HCT116 (cell line): ENCODE results near the gene ANO9. TPM values are rescaled to one million over a fixed set of nuclear protein-coding genes. Genes with fewer than 3 reads are reported as not detected.
A peak's percentile ranks its signal among the peaks of the same experiment; 100 is the strongest.

Experiments
- ATAC-seq: fragments of 200-7000 bp; cut with Tn5 transposase; 2 replicates; pipeline ENCODE4 v1.9.1; 2020; ENCODE audit warnings: mild to moderate bottlenecking, moderate library complexity
- BruUV-seq: library from RNA; stranded (reverse); fragments of 400-500 nt; replicated peaks from 2 replicates; lab custom pipeline; 2021; lab: Mats Ljungman, UMichigan
- CTCF ChIA-PET: fragments of 300-600 bp; sonication (Branson Sonifier 250); formaldehyde crosslinking; loops from one replicate; lab custom pipeline; 2021; ENCODE audit warnings: antibody characterized with exemption; lab: Charles Lee
- POLR2A ChIA-PET: fragments of 300-600, 350-600 bp; sonication (Branson Sonifier 250); formaldehyde crosslinking; loops from one replicate; lab custom pipeline; 2021; ENCODE audit warnings: antibody characterized with exemption; lab: Charles Lee
- RAD21 ChIA-PET, 2 experiments: fragments of 300-600 bp; sonication (Branson Sonifier 250); formaldehyde crosslinking; loops; one replicate each; lab custom pipeline; 2023; ENCODE audit warnings: low total read pairs in 2 of 2; ENCODE audit not compliant: uncharacterized antibody in 2 of 2, unreplicated experiment in 2 of 2, low non-redundant PET in 1 of 2; lab: Charles Lee
- DNase-seq: peaks from one replicate; pipeline ENCODE4 v3.0.0-alpha.2; 2010; ENCODE audit warnings: low read depth, low spot score
- H2AFZ ChIP-seq: fragments of 200-600 bp; shearing (Covaris generic), sonication (generic); 2 replicates; pipeline ENCODE4 v1.6.1; 2017; ENCODE audit warnings: low read depth, mixed run types, mixed read lengths, antibody characterized with exemption, low read length; ENCODE audit not compliant: poor library complexity, severe bottlenecking
- H3K27ac ChIP-seq: 2 replicates; pipeline ENCODE4 v1.5.1; 2012; ENCODE audit warnings: low read depth, low read length
- H3K27me3 ChIP-seq: fragments of 200-600 bp; sonication (generic); 2 replicates; pipeline ENCODE4 v1.6.1; 2016; ENCODE audit warnings: mixed run types, low read length, mixed read lengths; ENCODE audit not compliant: insufficient read depth
- H3K36me3 ChIP-seq, 2 experiments: fragments of 200-500 bp in 1 of 2; fragments of 200-600 bp in 1 of 2; sonication (Bioruptor generic) in 1 of 2; sonication (generic) in 1 of 2; 2 replicates each; pipeline versions ENCODE4 v1.5.1 to v1.6.1; 2014 to 2016; ENCODE audit warnings: low read length in 2 of 2, inconsistent platforms in 1 of 2, mixed read lengths in 1 of 2, mixed run types in 1 of 2; ENCODE audit not compliant: insufficient read depth in 2 of 2, control insufficient read depth in 1 of 2
- H3K4me1 ChIP-seq, 2 experiments: fragments of 200-600 bp in 1 of 2; sonication (generic) in 1 of 2; 2 replicates each; pipeline versions ENCODE4 v1.5.1 to v1.6.1; 2012 to 2017; ENCODE audit warnings: low read length in 2 of 2, inconsistent platforms in 1 of 2, mild to moderate bottlenecking in 1 of 2, mixed read lengths in 1 of 2, mixed run types in 1 of 2, moderate library complexity in 1 of 2; ENCODE audit not compliant: insufficient read depth in 2 of 2, control insufficient read depth in 1 of 2
- H3K4me2 ChIP-seq: fragments of 200-600 bp; sonication (generic); 2 replicates; pipeline ENCODE4 v1.6.1; 2017; ENCODE audit warnings: mixed run types, low read length, mixed read lengths
- H3K4me3 ChIP-seq, 2 experiments: fragments of 200-600 bp in 1 of 2; sonication (generic) in 1 of 2; replicated peaks in 1 of 2; 2 replicates each; pipeline ENCODE4 v1.5.1; 2011 to 2016; ENCODE audit warnings: low read length in 2 of 2, control low read depth in 1 of 2, low read depth in 1 of 2, mild to moderate bottlenecking in 1 of 2, mixed read lengths in 1 of 2, mixed run types in 1 of 2
- H3K79me2 ChIP-seq: fragments of 200-600 bp; sonication (generic); 2 replicates; pipeline ENCODE4 v1.6.1; 2017; ENCODE audit warnings: mild to moderate bottlenecking, mixed run types, low read length, moderate library complexity, mixed read lengths; ENCODE audit not compliant: insufficient read depth
- H3K9ac ChIP-seq: fragments of 200-600 bp; sonication (generic); 2 replicates; pipeline ENCODE4 v1.6.1; 2016; ENCODE audit warnings: low read length, mixed read lengths
- H3K9me2 ChIP-seq: fragments of 200-600 bp; sonication (generic), shearing (Covaris generic); 2 replicates; pipeline ENCODE4 v1.6.1; 2017; ENCODE audit warnings: mixed run types, mild to moderate bottlenecking, moderate library complexity; ENCODE audit not compliant: insufficient read depth
- H3K9me3 ChIP-seq, 2 experiments: fragments of 200-500 bp in 1 of 2; fragments of 200-600 bp in 1 of 2; sonication (Bioruptor generic) in 1 of 2; sonication (generic) in 1 of 2; 2 replicates each; pipeline ENCODE4 v1.6.1; 2014 to 2017; ENCODE audit warnings: low read length in 2 of 2, mixed read lengths in 2 of 2, inconsistent platforms in 1 of 2, low read depth in 1 of 2, mild to moderate bottlenecking in 1 of 2, mixed run types in 1 of 2, moderate library complexity in 1 of 2; ENCODE audit not compliant: control insufficient read depth in 1 of 2, insufficient read depth in 1 of 2
- H4K20me1 ChIP-seq: fragments of 200-600 bp; sonication (generic), shearing (Covaris generic); 2 replicates; pipeline ENCODE4 v1.6.1; 2017; ENCODE audit warnings: mixed run types, mild to moderate bottlenecking, moderate library complexity; ENCODE audit not compliant: insufficient read depth
- CBX3 ChIP-seq: IDR thresholded peaks from 2 replicates; pipeline ENCODE4 v1.6.1; 2012; ENCODE audit warnings: low read depth
- CEBPB ChIP-seq: IDR thresholded peaks from 2 replicates; pipeline ENCODE4 v1.6.1; 2012; ENCODE audit warnings: low read depth
- EGR1 ChIP-seq: IDR thresholded peaks from 2 replicates; pipeline ENCODE4 v1.6.1; 2012; ENCODE audit warnings: low read depth
- EZH2 ChIP-seq: fragments of 200-600 bp; sonication (generic); IDR thresholded peaks from 2 replicates; pipeline ENCODE4 v1.6.1; 2017; ENCODE audit warnings: antibody characterized with exemption, mixed run types
- FOSL1 ChIP-seq: IDR thresholded peaks from 2 replicates; pipeline ENCODE4 v1.6.1; 2012; ENCODE audit warnings: low read depth
- MAX ChIP-seq: IDR thresholded peaks from 2 replicates; pipeline ENCODE4 v1.6.1; 2012
- RAD21 ChIP-seq: IDR thresholded peaks from 2 replicates; pipeline ENCODE4 v1.6.1; 2012; ENCODE audit warnings: low read depth, mild to moderate bottlenecking
- REST ChIP-seq: IDR thresholded peaks from 2 replicates; pipeline ENCODE4 v1.6.1; 2012; ENCODE audit warnings: low read depth
- SRF ChIP-seq: IDR thresholded peaks from 2 replicates; pipeline ENCODE4 v1.6.1; 2012; ENCODE audit warnings: low read depth
- TCF7L2 ChIP-seq: IDR thresholded peaks from 2 replicates; pipeline ENCODE4 v1.7.0; 2011; ENCODE audit warnings: borderline replicate concordance, inconsistent platforms; ENCODE audit not compliant: insufficient read depth, insufficient read length; ENCODE audit errors: extremely low read depth
- YY1 ChIP-seq: IDR thresholded peaks from 2 replicates; pipeline ENCODE4 v1.6.1; 2011; ENCODE audit warnings: low read length, low read depth, moderate library complexity, mild to moderate bottlenecking; ENCODE audit not compliant: insufficient replicate concordance; ENCODE audit errors: extremely low read depth
- ZNF274 ChIP-seq: fragments of 200-500 bp; sonication (Bioruptor generic); IDR thresholded peaks from 2 replicates; pipeline ENCODE4 v1.6.1; 2014; ENCODE audit warnings: mild to moderate bottlenecking, low read depth, low read length, inconsistent platforms
- intact Hi-C: fragments of 100-400 bp; cut with micrococcal nuclease; formaldehyde crosslinking; loops from 2 replicates; pipeline ENCODE4 v1.10.0; 2022
- total RNA-seq: library from RNA; stranded (reverse); gene quantifications from one replicate; pipeline ENCODE4 v1.2.1, GENCODE V29; 2021; ENCODE audit not compliant: unreplicated experiment
- TF ChIP-seq, protein P1 (sequence below), 3 experiments: fragments of 200-600 bp in 1 of 3; sonication (generic) in 1 of 3; IDR thresholded peaks in 2 of 3; conservative IDR thresholded peaks in 1 of 3; 2 replicates each; pipeline ENCODE4 v1.5.1; 2012 to 2017; ENCODE audit warnings: low read depth in 2 of 3, low read length in 2 of 3, antibody characterized with exemption in 1 of 3, borderline replicate concordance in 1 of 3, control low read depth in 1 of 3, mild to moderate bottlenecking in 1 of 3, mixed read lengths in 1 of 3, mixed run types in 1 of 3, moderate library complexity in 1 of 3; ENCODE audit not compliant: insufficient read depth in 1 of 3

Gene ANO9
- total RNA-seq, 1 experiment from 2014 or later: 70.3 TPM

DNA sequence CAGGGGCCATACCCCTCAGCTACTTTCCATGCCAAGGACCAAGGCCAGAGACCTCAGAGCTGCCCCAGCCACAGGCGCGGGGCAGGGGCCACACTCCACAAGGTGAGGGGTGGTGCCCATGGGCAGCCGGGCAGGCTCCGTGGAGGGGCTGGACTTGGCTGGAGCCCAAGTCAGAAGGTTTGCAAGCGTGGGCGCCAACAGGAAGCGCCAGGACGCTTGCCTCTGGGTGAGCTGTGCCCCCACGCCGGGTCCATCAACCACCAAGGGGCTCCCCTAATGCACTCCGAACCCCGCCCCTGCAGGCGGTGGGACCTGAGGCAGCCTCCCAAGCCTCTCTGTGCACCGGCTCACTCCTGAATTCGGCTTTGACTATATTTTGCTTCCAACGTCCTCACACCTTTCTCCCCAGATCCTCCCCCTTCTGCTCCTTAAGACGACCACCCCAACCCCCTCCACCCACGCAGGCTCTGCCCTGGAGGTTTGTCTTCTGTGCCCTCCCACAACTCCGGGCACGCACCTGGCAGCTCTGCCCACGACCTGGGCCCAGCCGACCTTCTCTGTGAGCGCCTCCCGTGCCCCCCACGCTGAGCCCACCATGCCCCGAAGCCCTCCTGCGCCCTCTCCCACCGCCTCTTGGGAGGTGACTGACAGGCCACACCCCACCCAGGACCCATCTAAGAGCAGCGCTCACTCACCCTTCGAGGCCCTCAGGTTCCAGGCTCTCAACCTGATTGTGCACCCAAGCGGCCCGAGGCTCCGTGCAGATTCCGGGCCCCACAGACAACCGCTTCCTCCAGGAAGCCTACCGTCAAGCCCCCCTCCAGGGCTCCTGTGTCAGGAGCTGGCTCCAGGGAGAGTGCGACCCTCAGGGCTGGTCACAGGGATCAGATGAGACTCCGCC lies 50.4 kb downstream of the ANO9 start:
- TF ChIP-seq MAX: no peak
- TF ChIP-seq EZH2: no peak
- TF ChIP-seq SRF: no peak
- TF ChIP-seq CEBPB: no peak
- TF ChIP-seq, protein P1, sequence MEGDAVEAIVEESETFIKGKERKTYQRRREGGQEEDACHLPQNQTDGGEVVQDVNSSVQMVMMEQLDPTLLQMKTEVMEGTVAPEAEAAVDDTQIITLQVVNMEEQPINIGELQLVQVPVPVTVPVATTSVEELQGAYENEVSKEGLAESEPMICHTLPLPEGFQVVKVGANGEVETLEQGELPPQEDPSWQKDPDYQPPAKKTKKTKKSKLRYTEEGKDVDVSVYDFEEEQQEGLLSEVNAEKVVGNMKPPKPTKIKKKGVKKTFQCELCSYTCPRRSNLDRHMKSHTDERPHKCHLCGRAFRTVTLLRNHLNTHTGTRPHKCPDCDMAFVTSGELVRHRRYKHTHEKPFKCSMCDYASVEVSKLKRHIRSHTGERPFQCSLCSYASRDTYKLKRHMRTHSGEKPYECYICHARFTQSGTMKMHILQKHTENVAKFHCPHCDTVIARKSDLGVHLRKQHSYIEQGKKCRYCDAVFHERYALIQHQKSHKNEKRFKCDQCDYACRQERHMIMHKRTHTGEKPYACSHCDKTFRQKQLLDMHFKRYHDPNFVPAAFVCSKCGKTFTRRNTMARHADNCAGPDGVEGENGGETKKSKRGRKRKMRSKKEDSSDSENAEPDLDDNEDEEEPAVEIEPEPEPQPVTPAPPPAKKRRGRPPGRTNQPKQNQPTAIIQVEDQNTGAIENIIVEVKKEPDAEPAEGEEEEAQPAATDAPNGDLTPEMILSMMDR (IDR thresholded peaks at IDR 0.05 in 2 of 3, conservative IDR thresholded peaks at IDR 0.05 in 1 of 3; ENCODE audit: borderline replicate concordance in 1 of 3, insufficient read depth in 1 of 3, low read depth in 2 of 3, low read length in 2 of 3): no peak
- TF ChIP-seq REST: no peak
- TF ChIP-seq FOSL1: no peak
- no peak for TF ChIP-seq CBX3
- no peak for TF ChIP-seq ZNF274
- no peak for TF ChIP-seq TCF7L2
- TF ChIP-seq RAD21: no peak
- TF ChIP-seq EGR1: no peak
- no peak for TF ChIP-seq YY1
- Histone ChIP-seq H4K20me1 (no peaks in the 10 kb centered on the region), H3K79me2 (peaks cover 25% of the 10 kb centered on the region), H3K4me2 (no peak overlapping the region), H3K27ac (peak overlapping the region; percentile 40; the same call in 1 of the 2 replicates), H3K4me1 (peaks cover 30 to 49% of the 10 kb centered on the region in 2 experiments), H3K4me3 (no peak overlapping the region), H3K27me3 (no peaks in the 10 kb centered on the region), H3K9me3 (no peaks in the 10 kb centered on the region; a peak in 1 of 4 replicates), H3K36me3 (peaks cover 0 to 5% of the 10 kb centered on the region in 2 experiments; a peak in 1 of 4 replicates), H2AFZ (no peak overlapping the region), H3K9ac (no peak overlapping the region), H3K9me2 (no peaks in the 10 kb centered on the region)
- DNase-seq: no peak
- ChIA-PET POLR2A (no interaction called here), RAD21 (interaction anchor here in 1 of 2 experiments (0.5 kb wide), 1 partner anchor 36 kb away, joined by 5 read pairs; no protein-coding TSS in a partner anchor), CTCF (no interaction called here)
- no peak for ATAC-seq
- BruUV-seq: no TSS peak
- intact Hi-C loops: loop anchor here (10.0 kb wide), 1 partner anchor 87 kb away; the partner anchor contains the start of gene IFITM2
